Panc1 (cell line): ENCODE measurements around the gene OLIG3. TPM values are rescaled to one million over a fixed set of nuclear protein-coding genes. Genes with fewer than 3 reads are reported as not detected.

Experiments
- ATAC-seq: fragments of 200-7000 bp; cut with Tn5 transposase; 2 replicates; pipeline ENCODE4 v1.9.1; 2020; ENCODE audit warnings: mild to moderate bottlenecking, moderate library complexity
- BruUV-seq: library from RNA; stranded (reverse); fragments of 400-500 nt; replicated peaks from 2 replicates; lab custom pipeline; 2021; lab: Mats Ljungman, UMichigan
- CTCF ChIA-PET: fragments of 300-600 bp; sonication (Branson Sonifier 250); formaldehyde crosslinking; loops from one replicate; lab custom pipeline; 2022; ENCODE audit warnings: antibody characterized with exemption; lab: Charles Lee
- POLR2A ChIA-PET: fragments of 300-600 bp; sonication (Branson Sonifier 250); formaldehyde crosslinking; loops from one replicate; lab custom pipeline; 2022; ENCODE audit warnings: antibody characterized with exemption; lab: Charles Lee
- DNase-seq: peaks from one replicate; pipeline ENCODE4 v3.0.0-alpha.2; 2010; ENCODE audit warnings: low read depth, low spot score
- H3K27ac ChIP-seq: 2 replicates; pipeline ENCODE4 v1.5.1; 2011; ENCODE audit warnings: mild to moderate bottlenecking, low read length, inconsistent platforms
- H3K27me3 ChIP-seq: fragments of 200-500 bp; sonication (Bioruptor generic); 2 replicates; pipeline ENCODE4 v1.6.0; 2014; ENCODE audit warnings: low read length, inconsistent platforms; ENCODE audit not compliant: control insufficient read depth, insufficient read depth
- H3K36me3 ChIP-seq: fragments of 200-500 bp; sonication (Bioruptor generic); 2 replicates; pipeline ENCODE4 v1.5.1; 2014; ENCODE audit warnings: inconsistent platforms, mild to moderate bottlenecking, low read length, moderate library complexity; ENCODE audit not compliant: control insufficient read depth, insufficient read depth
- H3K4me1 ChIP-seq: 2 replicates; pipeline ENCODE4 v1.5.1; 2011; ENCODE audit warnings: inconsistent platforms, mild to moderate bottlenecking, low read length, moderate library complexity; ENCODE audit not compliant: control insufficient read depth, insufficient read depth
- H3K4me3 ChIP-seq, 2 experiments: 2 replicates each; pipeline ENCODE4 v1.5.1; 2011 to 2012; ENCODE audit warnings: low read depth in 2 of 2, low read length in 2 of 2, mild to moderate bottlenecking in 2 of 2, inconsistent platforms in 1 of 2, moderate library complexity in 1 of 2
- H3K9me3 ChIP-seq: fragments of 200-500 bp; sonication (Bioruptor generic); 2 replicates; pipeline ENCODE4 v1.5.1; 2014; ENCODE audit warnings: low read depth, mild to moderate bottlenecking, inconsistent platforms, low read length, moderate library complexity; ENCODE audit not compliant: control insufficient read depth, insufficient read depth
- POLR2AphosphoS5 ChIP-seq: IDR thresholded peaks from 2 replicates; pipeline ENCODE4 v1.6.1; 2012; ENCODE audit warnings: mild to moderate bottlenecking, low read depth, low read length, moderate library complexity
- SIN3A ChIP-seq: IDR thresholded peaks from 2 replicates; pipeline ENCODE4 v1.6.1; 2012; ENCODE audit warnings: low read depth, mild to moderate bottlenecking, low read length, moderate library complexity, borderline replicate concordance; ENCODE audit not compliant: insufficient read depth
- TCF7L2 ChIP-seq: IDR thresholded peaks from 2 replicates; pipeline ENCODE4 v1.6.1; 2011; ENCODE audit warnings: mild to moderate bottlenecking, low read depth, low read length, inconsistent platforms
- in situ Hi-C: cut with HindIII; loops from 2 replicates; pipeline ENCODE4 v1.10.0; 2016; ENCODE audit warnings: low sequenced_read_pairs, low pct_unique_long_range_greater_than_20kb
- intact Hi-C: fragments of 100-400 bp; cut with micrococcal nuclease; formaldehyde crosslinking; loops from one replicate; pipeline ENCODE4 v1.10.0; 2022; ENCODE audit not compliant: unreplicated experiment
- total RNA-seq: library from RNA; stranded (reverse); gene quantifications from one replicate; pipeline ENCODE4 v1.2.1, GENCODE V29; 2021; ENCODE audit not compliant: unreplicated experiment
- TF ChIP-seq, protein P1 (sequence below): fragments of 450-650 bp; IDR thresholded peaks from 2 replicates; pipeline ENCODE4 v1.5.1; 2017; ENCODE audit warnings: mild to moderate bottlenecking
- TF ChIP-seq, protein P2 (sequence below), 2 experiments: IDR thresholded peaks; 2 replicates each; pipeline ENCODE4 v1.6.1; 2011 to 2012; ENCODE audit warnings: low read depth in 2 of 2, control low read depth in 1 of 2, low read length in 1 of 2, mild to moderate bottlenecking in 1 of 2, moderate library complexity in 1 of 2; ENCODE audit not compliant: insufficient read depth in 1 of 2

Gene OLIG3
- total RNA-seq, 1 experiment from 2014 or later, result not detected

DNA sequence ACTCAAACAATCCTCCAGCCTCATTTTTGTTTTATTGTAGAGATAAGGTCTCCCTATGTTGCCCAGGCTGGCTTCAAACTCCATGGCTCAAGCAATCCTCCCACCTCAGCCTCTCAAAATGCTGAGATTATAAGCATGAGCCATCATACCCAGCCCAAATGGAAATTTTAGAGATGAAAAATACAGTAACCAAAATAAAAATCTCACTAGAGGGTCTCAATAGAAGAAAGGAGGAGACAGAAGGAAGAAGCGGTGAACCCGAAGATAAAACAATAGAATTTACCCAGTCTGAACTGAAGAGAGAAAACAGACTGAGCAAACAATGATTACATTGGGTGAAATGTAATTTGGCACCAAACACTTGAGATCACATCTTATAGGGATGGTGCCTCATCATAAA is 16.7 kb upstream of the OLIG3 start:
- peaks cover 19% of the 10 kb centered on the region for H3K27me3 ChIP-seq
- ATAC-seq, result no peak

DNA sequence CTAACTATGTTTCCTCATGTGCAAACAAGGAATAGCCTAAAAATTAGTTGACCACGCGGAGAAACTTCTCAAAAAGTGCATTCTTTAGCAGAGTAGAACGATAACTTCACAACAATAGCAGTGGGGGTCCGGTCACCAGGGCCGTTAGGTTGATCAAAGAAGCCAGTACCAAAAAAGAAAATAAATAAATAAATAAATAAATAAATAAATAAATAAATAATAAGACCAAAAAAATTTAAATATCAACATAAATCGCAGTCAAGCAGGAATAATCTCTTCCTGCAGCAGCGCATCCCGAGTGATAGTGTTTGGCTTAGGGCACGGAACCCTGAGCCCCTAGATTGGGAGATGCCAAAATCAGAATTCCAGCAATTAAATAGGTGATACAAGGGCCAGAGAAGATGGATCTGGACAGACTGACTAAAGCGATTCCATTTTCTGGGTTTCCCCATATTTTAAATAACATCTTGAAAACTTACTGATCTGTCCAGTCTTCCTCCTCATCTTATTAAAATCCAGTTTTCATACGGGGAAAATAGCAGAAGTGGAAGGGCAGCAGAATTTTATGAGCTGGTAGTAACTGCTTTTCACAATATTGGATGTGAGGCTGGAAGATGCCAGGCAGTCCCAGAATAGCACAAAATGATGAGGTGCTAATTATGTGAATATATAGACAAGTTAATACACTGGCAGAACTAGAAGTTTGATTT is 4.4 kb upstream of the OLIG3 start:
- TF ChIP-seq SIN3A, result no peak
- no peak for TF ChIP-seq TCF7L2
- TF ChIP-seq, protein P1, sequence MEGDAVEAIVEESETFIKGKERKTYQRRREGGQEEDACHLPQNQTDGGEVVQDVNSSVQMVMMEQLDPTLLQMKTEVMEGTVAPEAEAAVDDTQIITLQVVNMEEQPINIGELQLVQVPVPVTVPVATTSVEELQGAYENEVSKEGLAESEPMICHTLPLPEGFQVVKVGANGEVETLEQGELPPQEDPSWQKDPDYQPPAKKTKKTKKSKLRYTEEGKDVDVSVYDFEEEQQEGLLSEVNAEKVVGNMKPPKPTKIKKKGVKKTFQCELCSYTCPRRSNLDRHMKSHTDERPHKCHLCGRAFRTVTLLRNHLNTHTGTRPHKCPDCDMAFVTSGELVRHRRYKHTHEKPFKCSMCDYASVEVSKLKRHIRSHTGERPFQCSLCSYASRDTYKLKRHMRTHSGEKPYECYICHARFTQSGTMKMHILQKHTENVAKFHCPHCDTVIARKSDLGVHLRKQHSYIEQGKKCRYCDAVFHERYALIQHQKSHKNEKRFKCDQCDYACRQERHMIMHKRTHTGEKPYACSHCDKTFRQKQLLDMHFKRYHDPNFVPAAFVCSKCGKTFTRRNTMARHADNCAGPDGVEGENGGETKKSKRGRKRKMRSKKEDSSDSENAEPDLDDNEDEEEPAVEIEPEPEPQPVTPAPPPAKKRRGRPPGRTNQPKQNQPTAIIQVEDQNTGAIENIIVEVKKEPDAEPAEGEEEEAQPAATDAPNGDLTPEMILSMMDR, result no peak
- TF ChIP-seq POLR2AphosphoS5, result no peak
- TF ChIP-seq, protein P2, sequence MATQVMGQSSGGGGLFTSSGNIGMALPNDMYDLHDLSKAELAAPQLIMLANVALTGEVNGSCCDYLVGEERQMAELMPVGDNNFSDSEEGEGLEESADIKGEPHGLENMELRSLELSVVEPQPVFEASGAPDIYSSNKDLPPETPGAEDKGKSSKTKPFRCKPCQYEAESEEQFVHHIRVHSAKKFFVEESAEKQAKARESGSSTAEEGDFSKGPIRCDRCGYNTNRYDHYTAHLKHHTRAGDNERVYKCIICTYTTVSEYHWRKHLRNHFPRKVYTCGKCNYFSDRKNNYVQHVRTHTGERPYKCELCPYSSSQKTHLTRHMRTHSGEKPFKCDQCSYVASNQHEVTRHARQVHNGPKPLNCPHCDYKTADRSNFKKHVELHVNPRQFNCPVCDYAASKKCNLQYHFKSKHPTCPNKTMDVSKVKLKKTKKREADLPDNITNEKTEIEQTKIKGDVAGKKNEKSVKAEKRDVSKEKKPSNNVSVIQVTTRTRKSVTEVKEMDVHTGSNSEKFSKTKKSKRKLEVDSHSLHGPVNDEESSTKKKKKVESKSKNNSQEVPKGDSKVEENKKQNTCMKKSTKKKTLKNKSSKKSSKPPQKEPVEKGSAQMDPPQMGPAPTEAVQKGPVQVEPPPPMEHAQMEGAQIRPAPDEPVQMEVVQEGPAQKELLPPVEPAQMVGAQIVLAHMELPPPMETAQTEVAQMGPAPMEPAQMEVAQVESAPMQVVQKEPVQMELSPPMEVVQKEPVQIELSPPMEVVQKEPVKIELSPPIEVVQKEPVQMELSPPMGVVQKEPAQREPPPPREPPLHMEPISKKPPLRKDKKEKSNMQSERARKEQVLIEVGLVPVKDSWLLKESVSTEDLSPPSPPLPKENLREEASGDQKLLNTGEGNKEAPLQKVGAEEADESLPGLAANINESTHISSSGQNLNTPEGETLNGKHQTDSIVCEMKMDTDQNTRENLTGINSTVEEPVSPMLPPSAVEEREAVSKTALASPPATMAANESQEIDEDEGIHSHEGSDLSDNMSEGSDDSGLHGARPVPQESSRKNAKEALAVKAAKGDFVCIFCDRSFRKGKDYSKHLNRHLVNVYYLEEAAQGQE (IDR thresholded peaks at IDR 0.05; ENCODE audit: insufficient read depth in 1 of 2, low read depth in 2 of 2, low read length in 1 of 2), result no peak
- Histone ChIP-seq H3K4me3 (no peak overlapping the region), H3K9me3 (no peaks in the 10 kb centered on the region), H3K27me3 (peaks cover 23% of the 10 kb centered on the region), H3K4me1 (no peaks in the 10 kb centered on the region), H3K36me3 (peaks cover 2% of the 10 kb centered on the region; the same call in 1 of the 2 replicates), H3K27ac (no peak overlapping the region)
- DNase-seq (no peak), ATAC-seq (no peak)
- no TSS peak for BruUV-seq
- in situ Hi-C loops (no loop called here), intact Hi-C loops (no loop called here)
- CTCF ChIA-PET, result no interaction called here
- POLR2A ChIA-PET, result no interaction called here

More for the DNA sequence above, 16.7 kb upstream of the OLIG3 start:
- DNase-seq, result no peak
- Histone ChIP-seq H3K9me3 (no peaks in the 10 kb centered on the region), H3K27ac (no peak overlapping the region), H3K4me3 (no peak overlapping the region), H3K4me1 (no peaks in the 10 kb centered on the region), H3K36me3 (no peaks in the 10 kb centered on the region)
- POLR2A ChIA-PET, result no interaction called here
- CTCF ChIA-PET, result no interaction called here
- BruUV-seq, result no TSS peak
- in situ Hi-C loops, result no loop called here
- TF ChIP-seq TCF7L2, result no peak
- intact Hi-C loops, result no loop called here
